HepG2 (cell line): ENCODE results near the gene TOGARAM1. TPM values are rescaled to one million over a fixed set of nuclear protein-coding genes. Genes with fewer than 3 reads are reported as not detected.

Source experiments
- ATAC-seq: fragments of 200-7000 bp; cut with Tn5 transposase; 3 replicates; pipeline ENCODE4 v1.9.1; 2020; ENCODE audit warnings: mild to moderate bottlenecking, moderate library complexity
- BruUV-seq: library from RNA; stranded (reverse); fragments of 400-500 nt; replicated peaks from 2 replicates; lab custom pipeline; 2021; lab: Mats Ljungman, UMichigan
- CTCF ChIA-PET: fragments of 300-600 bp; formaldehyde crosslinking; extraction: SDS; loops from one replicate; lab custom pipeline; 2021; ENCODE audit warnings: low total read pairs, inconsistent platforms, low intra/inter-chr PET ratio; lab: Yijun Ruan, JAX
- POLR2A ChIA-PET: fragments of 350-600 bp; sonication (Branson Sonifier 250); formaldehyde crosslinking; loops from one replicate; lab custom pipeline; 2020; ENCODE audit warnings: antibody characterized with exemption, inconsistent platforms; lab: Yijun Ruan, JAX
- DNase-seq: peaks from one replicate; pipeline ENCODE4 v3.0.0-alpha.2; 2015; ENCODE audit warnings: low spot score
- FAIRE-seq: peaks from 3 replicates; lab custom pipeline; 2011; peaks lifted over from hg19 to GRCh38; lab: Jason Lieb, UNC
- H2AFZ ChIP-seq: one replicate; pipeline ENCODE4 v1.6.1; 2011; ENCODE audit warnings: low read length, inconsistent platforms
- H3K27ac ChIP-seq: fragments of 300-600 bp; 3 replicates; pipeline ENCODE4 v1.8.0; 2011; ENCODE audit warnings: mixed run types, mild to moderate bottlenecking, mixed read lengths, low read length, inconsistent platforms; ENCODE audit not compliant: insufficient read depth; ENCODE audit errors: extremely low read length
- H3K27me3 ChIP-seq, 2 experiments: fragments of 200-600 bp in 1 of 2; 2 replicates in 1 of 2; 3 replicates in 1 of 2; pipeline versions ENCODE4 v1.6.0 to v1.8.0; 2011; ENCODE audit warnings: low read length in 2 of 2, mild to moderate bottlenecking in 2 of 2, moderate library complexity in 2 of 2, inconsistent platforms in 1 of 2; ENCODE audit not compliant: insufficient read depth in 2 of 2, control insufficient read depth in 1 of 2
- H3K36me3 ChIP-seq, 2 experiments: fragments of 200-600 bp in 1 of 2; replicated peaks in 1 of 2; 2 replicates in 1 of 2; 3 replicates in 1 of 2; pipeline versions ENCODE4 v1.5.1 to v1.8.0; 2011; ENCODE audit warnings: low read length in 2 of 2, inconsistent platforms in 1 of 2; ENCODE audit not compliant: insufficient read depth in 2 of 2, control insufficient read depth in 1 of 2
- H3K4me1 ChIP-seq: 2 replicates; pipeline ENCODE4 v1.5.1; 2012; ENCODE audit warnings: low read length, inconsistent platforms; ENCODE audit not compliant: insufficient read depth
- H3K4me2 ChIP-seq: 2 replicates; pipeline ENCODE4 v1.6.0; 2011; ENCODE audit warnings: low read depth, low read length, inconsistent platforms
- H3K4me3 ChIP-seq, 3 experiments: fragments of 200-600 bp in 1 of 3; sonication (generic), shearing (Covaris generic) in 1 of 3; replicated peaks in 1 of 3; 2 replicates each; pipeline ENCODE4 v1.5.1; 2011 to 2016; ENCODE audit warnings: low read length in 3 of 3, inconsistent platforms in 2 of 3, low read depth in 2 of 3, mild to moderate bottlenecking in 2 of 3, control low read depth in 1 of 3, mixed read lengths in 1 of 3; ENCODE audit not compliant: insufficient read depth in 1 of 3
- H3K79me2 ChIP-seq: one replicate; pipeline ENCODE4 v1.6.1; 2011; ENCODE audit warnings: low read length, inconsistent platforms; ENCODE audit not compliant: insufficient read depth
- H3K9ac ChIP-seq: 2 replicates; pipeline ENCODE4 v1.6.0; 2011; ENCODE audit warnings: mild to moderate bottlenecking, low read depth, low read length, inconsistent platforms; ENCODE audit not compliant: insufficient read depth
- H3K9me3 ChIP-seq: 2 replicates; pipeline ENCODE4 v1.5.1; 2012; ENCODE audit warnings: mild to moderate bottlenecking, low read length
- H4K20me1 ChIP-seq: 2 replicates; pipeline ENCODE4 v1.6.0; 2011; ENCODE audit warnings: inconsistent platforms, mild to moderate bottlenecking, low read length, moderate library complexity; ENCODE audit not compliant: insufficient read depth
- HNRNPLL ChIP-seq: fragments of 200-400 bp; formaldehyde crosslinking; IDR thresholded peaks from 2 replicates; pipeline ENCODE4 v1.6.1; 2017; ENCODE audit warnings: mild to moderate bottlenecking, low read depth, low read length; ENCODE audit not compliant: poor library complexity, severe bottlenecking
- KLF15 ChIP-seq: sonication (generic); formaldehyde crosslinking; IDR thresholded peaks from 2 replicates; pipeline ENCODE4 v1.8.1; 2023; ENCODE audit warnings: borderline replicate concordance, mild to moderate bottlenecking, inconsistent platforms, missing genetic modification reagents, mixed read lengths
- NFIC ChIP-seq: IDR thresholded peaks from 2 replicates; pipeline ENCODE4 v1.6.1; 2012; ENCODE audit warnings: mild to moderate bottlenecking, low read length, inconsistent platforms
- ZNF232 ChIP-seq: sonication (generic); formaldehyde crosslinking; IDR thresholded peaks from 2 replicates; pipeline ENCODE4 v1.4.0; 2020; ENCODE audit warnings: missing genetic modification reagents, borderline replicate concordance
- ZNF432 ChIP-seq: sonication (generic); formaldehyde crosslinking; IDR thresholded peaks from 2 replicates; pipeline ENCODE4 v1.5.0; 2020; ENCODE audit warnings: missing genetic modification reagents, mild to moderate bottlenecking, borderline replicate concordance
- WGBS: methylation state at CpG from one replicate; pipeline ENCODE4 v1.1.6; 2017; ENCODE audit warnings: low lambda C conversion rate; 5-methylcytosine and 5-hydroxymethylcytosine counted together
- in situ Hi-C: cut with HindIII; loops from 2 replicates; pipeline ENCODE4 v1.10.0; 2017; ENCODE audit warnings: low pct_unique_long_range_greater_than_20kb; ENCODE audit not compliant: extremely low pct_ligation_motif_present
- intact Hi-C: fragments of 100-400 bp; cut with micrococcal nuclease; formaldehyde crosslinking; loops from one replicate; pipeline ENCODE4 v1.10.0; 2022; ENCODE audit not compliant: unreplicated experiment
- polyA plus RNA-seq, 8 experiments: library from polyadenylated mRNA; depleted of rRNA in 3 of 8; stranded (reverse) in 7 of 8; unstranded in 1 of 8; fragments of >200 nt; fragmentation: Illumina TruSeq in 4 of 8; extraction: Trizol in 4 of 8; gene quantifications; 2 replicates each; pipeline versions ENCODE4 v1.2.1 to v1.2.3, GENCODE V29; 2011 to 2016; ENCODE audit warnings: low read depth in 4 of 8, missing spikeins in 1 of 8, mixed read lengths in 1 of 8; ENCODE audit not compliant: insufficient read depth in 1 of 8
- total RNA-seq, 5 experiments: library from RNA; depleted of rRNA; stranded (reverse); fragments of >200 nt; fragmentation: Illumina TruSeq; extraction: Trizol; gene quantifications; 2 replicates each; pipeline ENCODE4 v1.2.3, GENCODE V29; 2016; ENCODE audit warnings: low read depth in 1 of 5
- TF ChIP-seq, protein P1 (sequence below): sonication (generic); formaldehyde crosslinking; IDR thresholded peaks from 2 replicates; pipeline ENCODE4 v1.4.0; 2020; ENCODE audit warnings: low read depth, missing genetic modification reagents
- TF ChIP-seq, protein P2 (sequence below): sonication (generic); formaldehyde crosslinking; IDR thresholded peaks from 2 replicates; pipeline ENCODE4 v1.5.0; 2020; ENCODE audit warnings: missing genetic modification reagents
- TF ChIP-seq, protein P3 (sequence below): sonication (generic); formaldehyde crosslinking; conservative IDR thresholded peaks from 2 replicates; pipeline ENCODE4 v1.8.0; 2022; ENCODE audit warnings: mild to moderate bottlenecking, moderate library complexity, missing genetic modification reagents
- TF ChIP-seq, protein P4 (sequence below): sonication (generic); formaldehyde crosslinking; IDR thresholded peaks from 2 replicates; pipeline ENCODE4 v1.5.0; 2020; ENCODE audit warnings: mild to moderate bottlenecking, missing genetic modification reagents
- TF ChIP-seq, protein P5 (sequence below): sonication (generic); formaldehyde crosslinking; IDR thresholded peaks from 2 replicates; pipeline ENCODE4 v1.4.0; 2020; ENCODE audit warnings: missing genetic modification reagents

Gene TOGARAM1
- total and polyA plus RNA-seq, 2 of the 13 experiments (the other 11 are each of a cell fraction or from before 2014, with no cell fraction given), result 5.6 to 9.8 TPM

DNA sequence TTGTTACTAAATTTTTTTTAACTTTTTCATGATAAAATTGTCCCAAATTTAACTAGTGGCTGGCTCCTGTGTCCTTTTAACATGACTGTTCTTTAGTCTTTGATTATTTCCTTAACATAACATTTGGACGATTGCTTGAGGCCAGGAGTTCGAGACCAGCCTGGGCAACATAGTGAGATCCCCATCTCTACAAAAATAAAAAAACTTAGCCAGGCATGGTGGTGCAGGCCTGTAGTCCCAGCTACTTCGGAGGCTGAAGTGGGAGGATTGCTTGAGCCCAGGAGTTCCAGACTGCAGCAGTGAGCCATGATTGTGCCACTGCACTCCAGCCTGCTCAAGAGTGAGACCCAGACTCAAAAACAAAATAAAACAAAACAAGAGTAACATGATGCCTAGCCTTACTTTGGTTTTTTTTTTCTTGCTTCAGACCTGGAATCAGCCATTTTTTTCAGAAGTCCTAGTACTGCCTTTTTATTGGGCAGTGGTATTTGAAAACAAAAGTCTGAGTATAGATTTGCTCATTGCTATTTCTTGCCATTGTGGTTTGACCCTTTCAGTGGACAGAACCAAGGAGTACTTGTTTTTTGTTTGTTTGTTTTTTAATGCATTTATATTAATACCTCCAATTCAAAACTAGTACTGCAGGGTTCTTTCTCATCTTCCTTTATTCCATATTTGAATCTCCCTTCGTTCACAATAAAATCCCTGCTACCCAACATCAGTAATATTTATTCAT, 4.8 kb downstream of the TOGARAM1 start:
- in situ Hi-C loops, result no loop called here
- H4K20me1 ChIP-seq, result peaks cover 7% of the 10 kb centered on the region
- intact Hi-C loops, result no loop called here
- POLR2A ChIA-PET, result no interaction called here
- H3K4me1 ChIP-seq, result peaks cover 45% of the 10 kb centered on the region
- DNase-seq, result no peak
- H3K27me3 ChIP-seq, result no peaks in the 10 kb centered on the region; a peak in 1 of 5 replicates
- H3K79me2 ChIP-seq, result peaks cover 93% of the 10 kb centered on the region
- H3K36me3 ChIP-seq, result no peaks in the 10 kb centered on the region
- FAIRE-seq, result no peak
- peak overlapping the region; percentile 82 for H3K4me2 ChIP-seq
- CTCF ChIA-PET, result no interaction called here
- BruUV-seq, result no TSS peak
- H3K27ac ChIP-seq, result no peak overlapping the region
- ATAC-seq, result no peak
- H3K9me3 ChIP-seq, result peaks cover 9% of the 10 kb centered on the region; the same call in 1 of the 2 replicates
- H3K9ac ChIP-seq, result peak overlapping the region; percentile 21; the same call in 1 of the 2 replicates
- WGBS, result 80% methylated on average over 4 of the region's 4 CpGs
- H3K4me3 ChIP-seq, result peak overlapping the region; percentile 43 to 53 (median 51)
- no peak overlapping the region for H2AFZ ChIP-seq
- TF ChIP-seq HNRNPLL, result no peak
- TF ChIP-seq, protein P1, sequence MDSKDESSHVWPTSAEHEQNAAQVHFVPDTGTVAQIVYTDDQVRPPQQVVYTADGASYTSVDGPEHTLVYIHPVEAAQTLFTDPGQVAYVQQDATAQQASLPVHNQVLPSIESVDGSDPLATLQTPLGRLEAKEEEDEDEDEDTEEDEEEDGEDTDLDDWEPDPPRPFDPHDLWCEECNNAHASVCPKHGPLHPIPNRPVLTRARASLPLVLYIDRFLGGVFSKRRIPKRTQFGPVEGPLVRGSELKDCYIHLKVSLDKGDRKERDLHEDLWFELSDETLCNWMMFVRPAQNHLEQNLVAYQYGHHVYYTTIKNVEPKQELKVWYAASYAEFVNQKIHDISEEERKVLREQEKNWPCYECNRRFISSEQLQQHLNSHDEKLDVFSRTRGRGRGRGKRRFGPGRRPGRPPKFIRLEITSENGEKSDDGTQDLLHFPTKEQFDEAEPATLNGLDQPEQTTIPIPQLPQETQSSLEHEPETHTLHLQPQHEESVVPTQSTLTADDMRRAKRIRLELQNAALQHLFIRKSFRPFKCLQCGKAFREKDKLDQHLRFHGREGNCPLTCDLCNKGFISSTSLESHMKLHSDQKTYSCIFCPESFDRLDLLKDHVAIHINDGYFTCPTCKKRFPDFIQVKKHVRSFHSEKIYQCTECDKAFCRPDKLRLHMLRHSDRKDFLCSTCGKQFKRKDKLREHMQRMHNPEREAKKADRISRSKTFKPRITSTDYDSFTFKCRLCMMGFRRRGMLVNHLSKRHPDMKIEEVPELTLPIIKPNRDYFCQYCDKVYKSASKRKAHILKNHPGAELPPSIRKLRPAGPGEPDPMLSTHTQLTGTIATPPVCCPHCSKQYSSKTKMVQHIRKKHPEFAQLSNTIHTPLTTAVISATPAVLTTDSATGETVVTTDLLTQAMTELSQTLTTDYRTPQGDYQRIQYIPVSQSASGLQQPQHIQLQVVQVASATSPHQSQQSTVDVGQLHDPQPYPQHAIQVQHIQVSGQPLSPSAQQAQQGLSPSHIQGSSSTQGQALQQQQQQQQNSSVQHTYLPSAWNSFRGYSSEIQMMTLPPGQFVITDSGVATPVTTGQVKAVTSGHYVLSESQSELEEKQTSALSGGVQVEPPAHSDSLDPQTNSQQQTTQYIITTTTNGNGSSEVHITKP, result no peak
- no peak for TF ChIP-seq NFIC
- TF ChIP-seq ZNF432 (CRISPR knock-in tag), result no peak
- TF ChIP-seq, protein P2, sequence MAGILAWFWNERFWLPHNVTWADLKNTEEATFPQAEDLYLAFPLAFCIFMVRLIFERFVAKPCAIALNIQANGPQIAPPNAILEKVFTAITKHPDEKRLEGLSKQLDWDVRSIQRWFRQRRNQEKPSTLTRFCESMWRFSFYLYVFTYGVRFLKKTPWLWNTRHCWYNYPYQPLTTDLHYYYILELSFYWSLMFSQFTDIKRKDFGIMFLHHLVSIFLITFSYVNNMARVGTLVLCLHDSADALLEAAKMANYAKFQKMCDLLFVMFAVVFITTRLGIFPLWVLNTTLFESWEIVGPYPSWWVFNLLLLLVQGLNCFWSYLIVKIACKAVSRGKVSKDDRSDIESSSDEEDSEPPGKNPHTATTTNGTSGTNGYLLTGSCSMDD (CRISPR knock-in tag), result no peak
- no peak for TF ChIP-seq KLF15
- TF ChIP-seq, protein P3, sequence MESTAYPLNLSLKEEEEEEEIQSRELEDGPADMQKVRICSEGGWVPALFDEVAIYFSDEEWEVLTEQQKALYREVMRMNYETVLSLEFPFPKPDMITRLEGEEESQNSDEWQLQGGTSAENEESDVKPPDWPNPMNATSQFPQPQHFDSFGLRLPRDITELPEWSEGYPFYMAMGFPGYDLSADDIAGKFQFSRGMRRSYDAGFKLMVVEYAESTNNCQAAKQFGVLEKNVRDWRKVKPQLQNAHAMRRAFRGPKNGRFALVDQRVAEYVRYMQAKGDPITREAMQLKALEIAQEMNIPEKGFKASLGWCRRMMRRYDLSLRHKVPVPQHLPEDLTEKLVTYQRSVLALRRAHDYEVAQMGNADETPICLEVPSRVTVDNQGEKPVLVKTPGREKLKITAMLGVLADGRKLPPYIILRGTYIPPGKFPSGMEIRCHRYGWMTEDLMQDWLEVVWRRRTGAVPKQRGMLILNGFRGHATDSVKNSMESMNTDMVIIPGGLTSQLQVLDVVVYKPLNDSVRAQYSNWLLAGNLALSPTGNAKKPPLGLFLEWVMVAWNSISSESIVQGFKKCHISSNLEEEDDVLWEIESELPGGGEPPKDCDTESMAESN (CRISPR knock-in tag), result no peak
- TF ChIP-seq ZNF232 (CRISPR knock-in tag), result no peak
- TF ChIP-seq, protein P4, sequence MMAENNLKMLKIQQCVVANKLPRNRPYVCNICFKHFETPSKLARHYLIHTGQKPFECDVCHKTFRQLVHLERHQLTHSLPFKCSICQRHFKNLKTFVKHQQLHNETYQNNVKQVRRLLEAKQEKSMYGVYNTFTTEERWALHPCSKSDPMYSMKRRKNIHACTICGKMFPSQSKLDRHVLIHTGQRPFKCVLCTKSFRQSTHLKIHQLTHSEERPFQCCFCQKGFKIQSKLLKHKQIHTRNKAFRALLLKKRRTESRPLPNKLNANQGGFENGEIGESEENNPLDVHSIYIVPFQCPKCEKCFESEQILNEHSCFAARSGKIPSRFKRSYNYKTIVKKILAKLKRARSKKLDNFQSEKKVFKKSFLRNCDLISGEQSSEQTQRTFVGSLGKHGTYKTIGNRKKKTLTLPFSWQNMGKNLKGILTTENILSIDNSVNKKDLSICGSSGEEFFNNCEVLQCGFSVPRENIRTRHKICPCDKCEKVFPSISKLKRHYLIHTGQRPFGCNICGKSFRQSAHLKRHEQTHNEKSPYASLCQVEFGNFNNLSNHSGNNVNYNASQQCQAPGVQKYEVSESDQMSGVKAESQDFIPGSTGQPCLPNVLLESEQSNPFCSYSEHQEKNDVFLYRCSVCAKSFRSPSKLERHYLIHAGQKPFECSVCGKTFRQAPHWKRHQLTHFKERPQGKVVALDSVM (CRISPR knock-in tag), result peak; percentile 34; the same call in 1 of the 2 replicates
- TF ChIP-seq, protein P5, sequence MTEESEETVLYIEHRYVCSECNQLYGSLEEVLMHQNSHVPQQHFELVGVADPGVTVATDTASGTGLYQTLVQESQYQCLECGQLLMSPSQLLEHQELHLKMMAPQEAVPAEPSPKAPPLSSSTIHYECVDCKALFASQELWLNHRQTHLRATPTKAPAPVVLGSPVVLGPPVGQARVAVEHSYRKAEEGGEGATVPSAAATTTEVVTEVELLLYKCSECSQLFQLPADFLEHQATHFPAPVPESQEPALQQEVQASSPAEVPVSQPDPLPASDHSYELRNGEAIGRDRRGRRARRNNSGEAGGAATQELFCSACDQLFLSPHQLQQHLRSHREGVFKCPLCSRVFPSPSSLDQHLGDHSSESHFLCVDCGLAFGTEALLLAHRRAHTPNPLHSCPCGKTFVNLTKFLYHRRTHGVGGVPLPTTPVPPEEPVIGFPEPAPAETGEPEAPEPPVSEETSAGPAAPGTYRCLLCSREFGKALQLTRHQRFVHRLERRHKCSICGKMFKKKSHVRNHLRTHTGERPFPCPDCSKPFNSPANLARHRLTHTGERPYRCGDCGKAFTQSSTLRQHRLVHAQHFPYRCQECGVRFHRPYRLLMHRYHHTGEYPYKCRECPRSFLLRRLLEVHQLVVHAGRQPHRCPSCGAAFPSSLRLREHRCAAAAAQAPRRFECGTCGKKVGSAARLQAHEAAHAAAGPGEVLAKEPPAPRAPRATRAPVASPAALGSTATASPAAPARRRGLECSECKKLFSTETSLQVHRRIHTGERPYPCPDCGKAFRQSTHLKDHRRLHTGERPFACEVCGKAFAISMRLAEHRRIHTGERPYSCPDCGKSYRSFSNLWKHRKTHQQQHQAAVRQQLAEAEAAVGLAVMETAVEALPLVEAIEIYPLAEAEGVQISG (CRISPR knock-in tag), result no peak
